T-cell (primary cell): Measurements from ENCODE around the gene ATP7B. TPM values are rescaled to one million over a fixed set of nuclear protein-coding genes. Genes with fewer than 3 reads are reported as not detected.

Experiments used
- ATAC-seq, 4 experiments: fragments of 200-7000 bp in 3 of 4; fragments of 150-1000 bp in 1 of 4; cut with Tn5 transposase; replicated peaks in 1 of 4; 1 replicate in 3 of 4; 2 replicates in 1 of 4; pipeline ENCODE4 v1.10.0; 2021; ENCODE audit warnings: moderate library complexity in 3 of 4, mild to moderate bottlenecking in 2 of 4, moderate number of reproducible peaks in 1 of 4
- CTCF ChIA-PET, 2 donors: fragments of 300-600 bp; sonication (Branson Sonifier 250); formaldehyde crosslinking; loops; one replicate each; lab custom pipeline; 2022; ENCODE audit warnings: antibody characterized with exemption in 2 of 2; lab: Charles Lee
- POLR2A ChIA-PET, 2 donors: fragments of 300-600 bp; sonication (Branson Sonifier 250); formaldehyde crosslinking; loops; one replicate each; lab custom pipeline; 2022; ENCODE audit warnings: antibody characterized with exemption in 2 of 2; lab: Charles Lee
- DNase-seq, 35 experiments: peaks; one replicate each; pipeline versions ENCODE4 v3.0.0 to v3.0.0-alpha.2; 2013 to 2023
- H3K27ac ChIP-seq: one replicate; pipeline ENCODE4 v1.5.1; 2013; ENCODE audit warnings: low read length
- H3K27me3 ChIP-seq, 2 experiments: replicated peaks in 1 of 2; 1 replicate in 1 of 2; 2 replicates in 1 of 2; pipeline versions ENCODE4 v1.6.1 to v1.7.0; 2013; ENCODE audit warnings: low read length in 1 of 2, mixed read lengths in 1 of 2; ENCODE audit not compliant: control insufficient read depth in 2 of 2, insufficient read depth in 2 of 2; ENCODE audit errors: extremely low read depth in 1 of 2
- H3K36me3 ChIP-seq, 2 donors: 1 replicate in 1 of 2; 2 replicates in 1 of 2; pipeline versions ENCODE4 v1.6.1 to v1.7.0; 2013; ENCODE audit warnings: low read length in 1 of 2; ENCODE audit not compliant: control insufficient read depth in 2 of 2, insufficient read depth in 1 of 2; ENCODE audit errors: extremely low read depth in 1 of 2
- H3K4me1 ChIP-seq, 2 experiments: 1 replicate in 1 of 2; 2 replicates in 1 of 2; pipeline versions ENCODE4 v1.6.1 to v1.7.0; 2013; ENCODE audit warnings: low read length in 2 of 2, mixed read lengths in 1 of 2; ENCODE audit not compliant: insufficient read depth in 2 of 2, control insufficient read depth in 1 of 2; ENCODE audit errors: extremely low read depth in 1 of 2
- H3K4me3 ChIP-seq, 2 donors: 1 replicate in 1 of 2; 2 replicates in 1 of 2; pipeline versions ENCODE4 v1.5.1 to v1.7.0; 2013; ENCODE audit warnings: mild to moderate bottlenecking in 2 of 2, low read length in 1 of 2, moderate library complexity in 1 of 2; ENCODE audit not compliant: control insufficient read depth in 1 of 2; ENCODE audit errors: extremely low read depth in 1 of 2
- H3K9me3 ChIP-seq: 2 replicates; pipeline ENCODE4 v1.7.0; 2013
- H3K27ac Mint-ChIP-seq, 2 donors: one replicate each; pipeline ENCODE4 v1.8.0; 2020 to 2021; ENCODE audit warnings: mild to moderate bottlenecking in 2 of 2, mixed read lengths in 2 of 2
- H3K27me3 Mint-ChIP-seq, 2 donors: one replicate each; pipeline ENCODE4 v1.8.0; 2021 to 2022; ENCODE audit warnings: mixed read lengths in 2 of 2
- H3K36me3 Mint-ChIP-seq: one replicate; pipeline ENCODE4 v1.8.0; 2021; ENCODE audit warnings: mixed read lengths
- H3K4me1 Mint-ChIP-seq, 3 donors: one replicate each; pipeline ENCODE4 v1.8.0; 2020 to 2022; ENCODE audit warnings: mixed read lengths in 3 of 3, mild to moderate bottlenecking in 1 of 3
- H3K4me3 Mint-ChIP-seq, 3 donors: one replicate each; pipeline ENCODE4 v1.8.0; 2020 to 2022; ENCODE audit warnings: mild to moderate bottlenecking in 3 of 3, mixed read lengths in 3 of 3, moderate library complexity in 3 of 3
- H3K9me3 Mint-ChIP-seq, 3 donors: one replicate each; pipeline ENCODE4 v1.8.0; 2020 to 2022; ENCODE audit warnings: mixed read lengths in 3 of 3
- WGBS: methylation state at CpG from one replicate; pipeline ENCODE4 v1.1.5; 2013; ENCODE audit warnings: missing lambda C conversion rate; ENCODE audit not compliant: insufficient coverage; 5-methylcytosine and 5-hydroxymethylcytosine counted together
- total RNA-seq, 35 experiments: library from RNA in 6 of 35; stranded (reverse) in 6 of 35; fragments of 120-200 nt in 1 of 35; gene quantifications; one replicate each; pipeline versions ENCODE4 v1.2.1 to v1.2.4 and lab custom pipeline; 2013 to 2026

Gene ATP7B
- total RNA-seq, 5 donors from 2014 or later (not counting 1 experiment from before 2014, with no cell fraction given): 0.99 to 2.6 (median 1.3) TPM

DNA sequence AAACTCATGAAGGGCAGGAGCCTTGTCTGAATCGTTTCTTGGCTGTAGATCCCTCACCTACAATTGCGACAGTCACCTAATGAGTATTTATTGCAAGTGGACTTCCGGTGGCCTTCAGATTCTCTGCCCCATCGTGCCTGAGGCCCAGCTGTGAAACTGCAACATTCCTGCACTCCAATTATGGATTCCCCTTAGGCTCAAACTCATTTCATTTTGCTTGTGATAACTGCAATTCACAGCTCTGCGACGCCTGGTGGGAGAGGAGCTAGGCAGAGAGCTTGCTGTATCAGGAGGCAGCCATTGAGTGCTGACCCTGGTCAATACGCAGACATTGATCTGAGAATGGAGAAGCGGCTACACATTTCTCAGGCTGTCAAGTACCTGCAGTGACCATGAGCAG, 90.5 kb downstream of the ATP7B start:
- CTCF ChIA-PET: no interaction called here

DNA sequence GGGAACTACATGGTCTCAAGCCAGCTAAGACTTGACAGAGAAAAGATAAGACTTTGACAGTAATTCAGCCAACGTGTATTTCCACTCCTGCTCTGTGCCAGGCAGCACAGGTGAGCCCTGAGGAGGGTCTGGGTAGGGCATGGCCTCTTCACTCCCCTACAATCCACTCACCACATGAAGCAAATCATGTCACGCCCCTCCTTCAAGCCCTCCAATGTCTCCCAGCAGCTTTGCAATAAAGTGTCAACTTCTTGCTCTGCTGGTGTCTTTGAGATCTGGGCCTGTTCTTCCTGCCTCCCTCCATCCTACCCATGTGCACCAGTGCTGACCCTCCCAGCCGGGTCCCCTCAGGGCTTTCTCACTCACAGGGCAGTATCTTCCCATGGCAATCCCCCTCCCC, 91.0 kb downstream of the ATP7B start:
- peaks cover 0 to 6% of the 10 kb centered on the region in 2 experiments for H3K4me1 ChIP-seq
- WGBS: 84% methylated on average over 3 of the region's 3 CpGs
- H3K36me3 ChIP-seq: no peaks in the 10 kb centered on the region
- Mint-ChIP-seq H3K27me3 (peaks cover 0 to 6% of the 10 kb centered on the region in 2 donors), H3K9me3 (no peaks in the 10 kb centered on the region), H3K27ac (no peak overlapping the region), H3K4me1 (peaks cover 17 to 24% (median 20%) of the 10 kb centered on the region in 3 donors), H3K36me3 (no peaks in the 10 kb centered on the region), H3K4me3 (no peak overlapping the region)
- no peaks in the 10 kb centered on the region for H3K9me3 ChIP-seq
- H3K27ac ChIP-seq: no peak overlapping the region
- H3K27me3 ChIP-seq: peaks cover 0 to 21% of the 10 kb centered on the region in 2 experiments
- ATAC-seq: no peak
- H3K4me3 ChIP-seq: no peak overlapping the region
- ChIA-PET CTCF (no interaction called here), POLR2A (no interaction called here)
- DNase-seq: no peak

More for the DNA sequence above, 90.5 kb downstream of the ATP7B start:
- Histone ChIP-seq H3K4me1 (peaks cover 0 to 6% of the 10 kb centered on the region in 2 experiments), H3K9me3 (no peaks in the 10 kb centered on the region), H3K27ac (no peak overlapping the region), H3K36me3 (no peaks in the 10 kb centered on the region), H3K27me3 (peaks cover 0 to 21% of the 10 kb centered on the region in 2 experiments), H3K4me3 (no peak overlapping the region)
- Mint-ChIP-seq H3K9me3 (no peaks in the 10 kb centered on the region), H3K27me3 (peaks cover 0 to 6% of the 10 kb centered on the region in 2 donors), H3K36me3 (no peaks in the 10 kb centered on the region), H3K27ac (no peak overlapping the region), H3K4me1 (peaks cover 19 to 29% (median 25%) of the 10 kb centered on the region in 3 donors), H3K4me3 (no peak overlapping the region)
- no peak for DNase-seq
- no peak for ATAC-seq
- 93% methylated on average over 7 of the region's 8 CpGs for WGBS
- POLR2A ChIA-PET: interaction anchor here in 1 of 2 donors (1.6 kb wide), 1 partner anchor 10 kb away, joined by 4 read pairs; no protein-coding TSS in a partner anchor

DNA sequence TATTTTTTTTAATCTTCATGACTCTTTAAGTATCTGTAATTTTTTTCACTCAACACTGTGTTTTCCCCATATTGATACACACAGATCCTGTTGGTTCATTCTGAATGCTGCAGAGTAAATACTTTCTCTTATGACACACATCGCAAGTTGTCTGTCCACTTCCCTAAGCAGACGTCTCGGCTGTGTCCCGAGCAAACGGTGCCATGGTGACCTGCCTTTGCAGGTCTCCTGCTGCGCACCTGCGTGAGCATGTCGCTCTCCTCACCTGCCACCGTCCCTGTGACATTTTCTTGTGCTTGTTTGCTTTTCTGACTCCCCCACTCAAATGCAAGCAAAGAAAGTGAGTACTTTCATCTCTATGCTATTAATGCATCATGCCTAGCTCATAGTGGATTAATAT, 91.7 kb downstream of the ATP7B start:
- ChIA-PET POLR2A (no interaction called here), CTCF (interaction anchor here in 1 of 2 donors (0.7 kb wide), 1 partner anchor 28 kb away, joined by 4 read pairs; no protein-coding TSS in a partner anchor)
- no peaks in the 10 kb centered on the region for H3K36me3 ChIP-seq
- 83% methylated on average over 6 of the region's 9 CpGs for WGBS
- Mint-ChIP-seq H3K4me3 (no peak overlapping the region), H3K27ac (no peak overlapping the region), H3K4me1 (peaks cover 10 to 17% (median 13%) of the 10 kb centered on the region in 3 donors), H3K36me3 (no peaks in the 10 kb centered on the region), H3K27me3 (peaks cover 0 to 6% of the 10 kb centered on the region in 2 donors), H3K9me3 (no peaks in the 10 kb centered on the region)
- no peak overlapping the region for H3K27ac ChIP-seq
- ATAC-seq (no peak), DNase-seq (no peak)
- H3K4me1 ChIP-seq: peaks cover 0 to 6% of the 10 kb centered on the region in 2 experiments
- peaks cover 0 to 21% of the 10 kb centered on the region in 2 experiments for H3K27me3 ChIP-seq
- H3K4me3 ChIP-seq: no peak overlapping the region
- H3K9me3 ChIP-seq: no peaks in the 10 kb centered on the region

DNA sequence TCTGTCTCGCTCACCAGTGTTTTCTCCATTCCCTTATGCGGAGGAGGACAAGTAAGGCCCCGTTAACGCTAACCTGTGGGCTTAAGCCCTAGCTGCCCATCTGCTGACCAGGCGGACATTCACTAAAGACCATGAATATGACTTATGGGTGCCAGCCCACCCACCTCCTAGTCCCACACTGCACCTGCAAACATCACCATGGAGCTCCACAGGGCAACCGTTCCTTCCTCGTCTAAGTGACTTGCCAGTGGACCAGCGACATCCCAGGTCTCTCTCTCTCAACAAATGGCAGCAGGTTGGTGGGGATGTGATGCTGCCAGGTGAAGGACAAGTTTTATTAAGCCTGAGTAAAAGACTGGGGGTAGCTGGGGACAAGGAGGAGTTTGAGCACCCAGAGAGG, 94.3 kb downstream of the ATP7B start:
- POLR2A ChIA-PET: no interaction called here
- H3K27me3 ChIP-seq: peaks cover 0 to 4% of the 10 kb centered on the region in 2 experiments
- Mint-ChIP-seq H3K27ac (no peak overlapping the region), H3K4me3 (no peak overlapping the region), H3K27me3 (peaks cover 0 to 6% of the 10 kb centered on the region in 2 donors), H3K36me3 (no peaks in the 10 kb centered on the region), H3K4me1 (peaks cover 2 to 11% (median 5%) of the 10 kb centered on the region in 3 donors), H3K9me3 (no peaks in the 10 kb centered on the region)
- CTCF ChIA-PET: no interaction called here
- DNase-seq (no peak), ATAC-seq (no peak)
- H3K4me1 ChIP-seq: no peaks in the 10 kb centered on the region
- H3K27ac ChIP-seq: no peak overlapping the region
- no peaks in the 10 kb centered on the region for H3K36me3 ChIP-seq
- no peak overlapping the region for H3K4me3 ChIP-seq
- WGBS: 92% methylated on average over 5 of the region's 8 CpGs
- H3K9me3 ChIP-seq: no peaks in the 10 kb centered on the region

DNA sequence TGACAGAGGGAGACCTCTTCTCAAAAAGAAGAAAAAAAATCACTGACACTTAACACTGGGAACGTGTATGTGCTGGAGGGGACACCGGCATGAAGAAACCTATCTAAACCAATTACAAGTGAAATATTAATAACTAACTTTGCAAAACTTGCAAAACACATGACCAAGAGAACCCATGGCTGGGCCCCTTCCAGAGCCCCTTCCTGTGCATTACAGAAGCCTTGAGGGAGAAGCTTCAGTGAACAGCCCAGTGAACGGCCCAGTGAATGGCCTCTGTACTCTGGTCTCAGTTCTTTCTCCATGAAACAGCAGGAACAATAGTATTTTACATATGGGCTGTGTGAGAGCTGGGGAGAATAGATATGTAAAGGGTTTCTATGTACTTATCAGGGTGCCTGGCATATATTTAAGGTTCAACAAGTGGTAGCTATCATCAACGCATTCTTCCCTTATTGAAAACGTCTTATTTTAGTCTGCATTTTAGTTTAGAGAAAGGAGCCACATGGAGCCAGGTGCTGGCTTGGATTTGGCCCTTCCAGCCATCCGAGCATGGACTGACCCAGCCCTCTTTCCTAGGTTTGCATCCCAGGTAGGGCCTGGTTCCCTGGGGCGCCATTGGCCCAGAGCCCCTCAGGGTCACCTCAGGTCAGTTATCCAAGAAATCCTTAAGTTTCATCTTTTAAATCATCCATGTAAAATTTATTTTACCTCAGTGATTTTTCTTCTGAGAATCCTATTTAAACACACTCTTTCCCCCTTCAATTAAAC, 95.0 kb downstream of the ATP7B start:
- Mint-ChIP-seq H3K36me3 (no peaks in the 10 kb centered on the region), H3K27ac (no peak overlapping the region), H3K4me1 (peaks cover 0 to 10% (median 2%) of the 10 kb centered on the region in 3 donors), H3K9me3 (no peaks in the 10 kb centered on the region), H3K4me3 (no peak overlapping the region), H3K27me3 (peaks cover 0 to 6% of the 10 kb centered on the region in 2 donors)
- ATAC-seq (no peak), DNase-seq (no peak)
- Histone ChIP-seq H3K27ac (no peak overlapping the region), H3K27me3 (peaks cover 0 to under 1% of the 10 kb centered on the region in 2 experiments), H3K4me1 (no peaks in the 10 kb centered on the region), H3K36me3 (no peaks in the 10 kb centered on the region), H3K9me3 (no peaks in the 10 kb centered on the region), H3K4me3 (no peak overlapping the region)
- ChIA-PET CTCF (no interaction called here), POLR2A (no interaction called here)
- WGBS: 89% methylated on average over 6 of the region's 7 CpGs

DNA sequence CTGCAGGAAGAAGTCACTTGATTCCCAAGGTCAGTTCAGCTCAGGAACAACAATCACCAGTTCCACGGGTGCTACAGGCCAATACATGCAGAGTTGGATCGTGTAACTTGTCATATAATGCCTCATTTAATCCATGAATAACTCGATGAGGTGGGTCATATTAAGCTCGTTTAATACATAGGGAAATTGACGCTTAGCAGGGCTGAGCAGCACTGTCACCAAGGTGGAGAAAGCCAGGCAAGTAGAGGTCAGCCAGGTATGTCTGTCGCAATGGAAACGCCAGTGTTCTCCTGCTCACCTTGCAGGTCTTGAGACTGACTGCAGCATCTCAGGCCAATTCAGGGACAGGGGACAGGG, 97.1 kb downstream of the ATP7B start:
- no peak for DNase-seq
- H3K36me3 Mint-ChIP-seq: no peaks in the 10 kb centered on the region
- Histone ChIP-seq H3K36me3 (no peaks in the 10 kb centered on the region), H3K9me3 (no peaks in the 10 kb centered on the region), H3K27ac (no peak overlapping the region), H3K4me1 (no peaks in the 10 kb centered on the region), H3K4me3 (no peak overlapping the region), H3K27me3 (no peaks in the 10 kb centered on the region)
- no peaks in the 10 kb centered on the region for H3K9me3 Mint-ChIP-seq
- ChIA-PET POLR2A (no interaction called here), CTCF (no interaction called here)
- H3K4me1 Mint-ChIP-seq: peaks cover 10 to 18% (median 15%) of the 10 kb centered on the region in 3 donors
- H3K27ac Mint-ChIP-seq: no peak overlapping the region
- ATAC-seq: no peak
- H3K4me3 Mint-ChIP-seq: no peak overlapping the region
- 94% methylated on average over 5 of the region's 7 CpGs for WGBS
- peaks cover 0 to 6% of the 10 kb centered on the region in 2 donors for H3K27me3 Mint-ChIP-seq
